NCI-H1436 treated with DMSO at 0.1 percent for 48 hours (cell line): ENCODE data around the gene KLHL2.
"Not testable (repeated sequence)": the region's sequence is repeated elsewhere in the genome, so short reads cannot be mapped to it uniquely, and the experiment has no call there.

Experiments
- DNase-seq: peaks from one replicate; lab custom pipeline; 2025; lab: John Stamatoyannopoulos, UW

The KLHL2 gene

GRCh38 chr4:165207431-165208220, at the start of gene KLHL2:
TSS of gene KLHL2 (plus strand) at chr4:165207561. CDS start at chr4:165207877, 316 bp downstream.
- DNase-seq: peak; percentile 6

- no peak for DNase-seq
These were observed 48.6 kb upstream of the KLHL2 start for GRCh38 chr4:165158762-165159161.

GRCh38 chr4:165164257-165164656, 43.1 kb upstream of the KLHL2 start:
- no peak for DNase-seq

- not testable (repeated sequence) for DNase-seq
These were observed 40.5 kb upstream of the KLHL2 start for GRCh38 chr4:165166872-165167271.

GRCh38 chr4:165167650-165168049, 39.7 kb upstream of the KLHL2 start:
- no peak for DNase-seq

- DNase-seq: no peak
These were observed 36.5 kb upstream of the KLHL2 start for GRCh38 chr4:165170819-165171218.

- DNase-seq: not testable (repeated sequence)
These were observed 31.9 kb upstream of the KLHL2 start for GRCh38 chr4:165175470-165175869.

GRCh38 chr4:165175879-165176278, 31.5 kb upstream of the KLHL2 start:
- no peak for DNase-seq

GRCh38 chr4:165177725-165178666, 29.4 kb upstream of the KLHL2 start:
- DNase-seq: no peak

GRCh38 chr4:165184220-165184619, 23.1 kb upstream of the KLHL2 start:
- DNase-seq: no peak

GRCh38 chr4:165184998-165185397, 22.4 kb upstream of the KLHL2 start:
- not testable (repeated sequence) for DNase-seq

- DNase-seq: no peak
These were observed 21.9 kb upstream of the KLHL2 start for GRCh38 chr4:165185448-165185847.

GRCh38 chr4:165190591-165191347, 16.6 kb upstream of the KLHL2 start:
- no peak for DNase-seq

GRCh38 chr4:165191348-165191656, 16.1 kb upstream of the KLHL2 start:
- DNase-seq: no peak

- no peak for DNase-seq
These were observed 15.4 kb upstream of the KLHL2 start for GRCh38 chr4:165191814-165192499.

GRCh38 chr4:165192500-165192898, 14.9 kb upstream of the KLHL2 start:
- DNase-seq: no peak

- DNase-seq: no peak
These were observed 14.4 kb upstream of the KLHL2 start for GRCh38 chr4:165192956-165193355.

- no peak for DNase-seq
These were observed 13.0 kb upstream of the KLHL2 start for GRCh38 chr4:165194368-165194767.

GRCh38 chr4:165198329-165198728, 9.0 kb upstream of the KLHL2 start:
- DNase-seq: no peak

GRCh38 chr4:165199286-165199685, 8.1 kb upstream of the KLHL2 start:
- no peak for DNase-seq

- no peak for DNase-seq
These were observed 7.6 kb upstream of the KLHL2 start for GRCh38 chr4:165199722-165200121.

GRCh38 chr4:165201806-165202205, 5.6 kb upstream of the KLHL2 start:
- DNase-seq: no peak
